ENCODE results near the gene USP9X.

USP9X gene

DNA sequence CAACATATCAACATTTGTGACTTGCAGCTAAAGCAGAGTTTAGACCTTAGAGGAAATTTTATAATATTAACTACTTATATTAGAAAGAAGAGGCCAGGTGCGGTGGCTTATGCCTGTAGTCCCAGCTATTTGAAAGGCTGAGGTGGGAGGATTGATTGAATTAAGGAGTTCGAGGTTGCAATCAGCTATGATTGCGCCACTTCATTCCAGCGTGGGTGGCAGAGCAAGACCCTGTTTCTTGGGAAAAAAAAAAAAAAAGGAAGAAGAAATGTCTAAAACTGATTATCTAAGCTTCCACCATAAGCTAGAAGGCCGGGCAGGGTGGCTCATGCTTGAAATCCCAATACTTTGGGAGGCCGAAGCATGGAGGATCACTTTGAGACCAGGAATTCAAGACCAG lies 42.0 kb upstream of the USP9X start:
- H4K20me1 ChIP-seq (ENCODE audit: insufficient read depth, low read length, poor library complexity, severe bottlenecking), result no peaks in the 10 kb centered on the region
- H3K9me3 ChIP-seq (ENCODE audit: insufficient read depth, low read depth, low read length), result no peaks in the 10 kb centered on the region
- no peaks in the 10 kb centered on the region for H3K27me3 ChIP-seq (ENCODE audit: insufficient read depth, low read length, poor library complexity, severe bottlenecking)
- H3K4me1 ChIP-seq (ENCODE audit: insufficient read depth, low read length, poor library complexity, severe bottlenecking), result no peaks in the 10 kb centered on the region
- no peaks in the 10 kb centered on the region for H3K9me2 ChIP-seq (replicated peaks; ENCODE audit: low read depth, low read length)
- H3K4me2 ChIP-seq (ENCODE audit: low read depth, low read length, poor library complexity, severe bottlenecking), result no peak overlapping the region
- no peak overlapping the region for H3K9ac ChIP-seq (ENCODE audit: low read depth, low read length, poor library complexity, severe bottlenecking)
- H3F3A ChIP-seq (ENCODE audit: low read depth), result no peaks in the 10 kb centered on the region
- no peak for TF ChIP-seq EZH2phosphoT487 (IDR thresholded peaks at IDR 0.05; ENCODE audit: borderline replicate concordance)
- TF ChIP-seq, protein P1, sequence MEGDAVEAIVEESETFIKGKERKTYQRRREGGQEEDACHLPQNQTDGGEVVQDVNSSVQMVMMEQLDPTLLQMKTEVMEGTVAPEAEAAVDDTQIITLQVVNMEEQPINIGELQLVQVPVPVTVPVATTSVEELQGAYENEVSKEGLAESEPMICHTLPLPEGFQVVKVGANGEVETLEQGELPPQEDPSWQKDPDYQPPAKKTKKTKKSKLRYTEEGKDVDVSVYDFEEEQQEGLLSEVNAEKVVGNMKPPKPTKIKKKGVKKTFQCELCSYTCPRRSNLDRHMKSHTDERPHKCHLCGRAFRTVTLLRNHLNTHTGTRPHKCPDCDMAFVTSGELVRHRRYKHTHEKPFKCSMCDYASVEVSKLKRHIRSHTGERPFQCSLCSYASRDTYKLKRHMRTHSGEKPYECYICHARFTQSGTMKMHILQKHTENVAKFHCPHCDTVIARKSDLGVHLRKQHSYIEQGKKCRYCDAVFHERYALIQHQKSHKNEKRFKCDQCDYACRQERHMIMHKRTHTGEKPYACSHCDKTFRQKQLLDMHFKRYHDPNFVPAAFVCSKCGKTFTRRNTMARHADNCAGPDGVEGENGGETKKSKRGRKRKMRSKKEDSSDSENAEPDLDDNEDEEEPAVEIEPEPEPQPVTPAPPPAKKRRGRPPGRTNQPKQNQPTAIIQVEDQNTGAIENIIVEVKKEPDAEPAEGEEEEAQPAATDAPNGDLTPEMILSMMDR (conservative IDR thresholded peaks at IDR 0.05; ENCODE audit: low read length), result no peak
- no peak overlapping the region for H3K4me3 ChIP-seq (ENCODE audit: low read length, poor library complexity, severe bottlenecking)
- no peak overlapping the region for H2AFZ ChIP-seq (ENCODE audit: low read length)
- H3K36me3 ChIP-seq (ENCODE audit: insufficient read depth, low read length), result no peaks in the 10 kb centered on the region
- H3K79me2 ChIP-seq (ENCODE audit: insufficient read depth, low read length), result no peaks in the 10 kb centered on the region

DNA sequence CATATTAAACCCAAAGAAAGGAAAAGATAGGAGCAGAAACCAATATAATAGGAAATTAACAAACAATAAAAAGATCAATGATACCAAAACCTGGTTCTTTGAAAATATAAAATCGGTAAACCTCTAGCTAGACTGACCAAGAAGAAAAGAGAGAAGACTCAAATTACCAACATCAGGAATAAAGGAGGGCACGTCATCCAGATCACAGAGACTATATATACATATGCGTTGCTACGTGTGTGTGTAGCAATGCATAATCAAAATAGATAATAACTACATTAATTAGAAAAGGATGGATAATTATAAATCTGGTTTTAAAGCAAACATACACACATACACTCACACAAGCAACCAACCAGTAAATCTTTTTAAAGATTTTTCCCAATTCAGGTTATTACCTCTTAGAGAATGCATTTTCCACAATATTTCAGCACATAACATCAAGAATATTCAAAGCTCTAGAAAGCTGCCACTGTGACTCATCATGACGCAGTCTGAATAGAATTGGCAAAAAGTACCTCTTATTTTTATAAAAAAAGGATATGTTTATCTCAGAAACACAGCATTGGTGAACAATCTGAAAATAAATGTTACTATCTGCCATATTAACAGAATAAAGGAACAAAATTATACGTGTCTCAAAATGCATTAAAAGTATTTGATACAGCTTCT lies 41.4 kb upstream of the USP9X start:
- no peaks in the 10 kb centered on the region for H3K36me3 ChIP-seq (ENCODE audit: insufficient read depth, low read length)

DNA sequence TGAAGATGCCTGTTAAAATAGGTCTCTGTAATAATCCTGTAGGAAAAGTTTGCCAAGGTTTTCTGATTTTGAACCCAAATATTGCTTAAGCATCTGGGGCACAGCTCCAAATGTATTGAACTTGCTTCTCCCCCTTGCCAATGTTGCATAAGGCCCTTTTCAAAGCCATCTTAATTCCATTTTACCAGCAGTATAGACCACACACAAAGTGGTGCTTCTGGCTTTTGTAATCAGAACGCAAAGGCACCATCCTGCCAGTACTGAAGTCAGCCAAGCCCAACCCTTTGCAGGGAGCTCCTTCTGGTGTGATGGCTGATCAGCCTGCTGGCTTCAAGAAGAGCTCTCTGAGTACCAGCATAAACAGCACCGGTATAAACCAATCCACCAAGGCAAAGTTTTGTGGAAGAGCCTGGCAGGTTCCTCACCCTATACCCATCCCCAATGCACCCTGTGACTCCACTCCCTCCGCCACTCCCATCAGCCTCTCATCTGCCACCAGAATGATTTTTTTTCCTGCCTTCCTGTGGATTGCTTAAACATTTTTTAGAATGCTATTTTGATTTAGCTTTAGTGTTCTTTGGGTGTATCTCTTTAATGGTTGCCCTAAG lies 39.2 kb upstream of the USP9X start:
- H3K4me1 ChIP-seq (ENCODE audit: insufficient read depth, low read length, poor library complexity, severe bottlenecking), result no peaks in the 10 kb centered on the region
- no peak overlapping the region for H3K4me3 ChIP-seq (ENCODE audit: low read length, poor library complexity, severe bottlenecking)
- no peaks in the 10 kb centered on the region for H3K36me3 ChIP-seq (ENCODE audit: insufficient read depth, low read length)
- no peaks in the 10 kb centered on the region for H3K79me2 ChIP-seq (ENCODE audit: insufficient read depth, low read length)
- no peak overlapping the region for H3K9ac ChIP-seq (ENCODE audit: low read depth, low read length, poor library complexity, severe bottlenecking)
- no peaks in the 10 kb centered on the region for H3K27me3 ChIP-seq (ENCODE audit: insufficient read depth, low read length, poor library complexity, severe bottlenecking)
- H3K4me2 ChIP-seq (ENCODE audit: low read depth, low read length, poor library complexity, severe bottlenecking), result no peak overlapping the region
- no peaks in the 10 kb centered on the region for H4K20me1 ChIP-seq (ENCODE audit: insufficient read depth, low read length, poor library complexity, severe bottlenecking)
- no peaks in the 10 kb centered on the region for H3K9me3 ChIP-seq (ENCODE audit: insufficient read depth, low read depth, low read length)
- H3F3A ChIP-seq (ENCODE audit: low read depth), result no peaks in the 10 kb centered on the region
- no peak overlapping the region for H2AFZ ChIP-seq (ENCODE audit: low read length)
- no peaks in the 10 kb centered on the region for H3K9me2 ChIP-seq (replicated peaks; ENCODE audit: low read depth, low read length)
- TF ChIP-seq, protein P1 (conservative IDR thresholded peaks at IDR 0.05; ENCODE audit: low read length), result no peak
- no peak for TF ChIP-seq EZH2phosphoT487 (IDR thresholded peaks at IDR 0.05; ENCODE audit: borderline replicate concordance)

More for the DNA sequence above, 41.4 kb upstream of the USP9X start:
- Histone ChIP-seq H3K27me3 (ENCODE audit: insufficient read depth, low read length, poor library complexity, severe bottlenecking) (no peaks in the 10 kb centered on the region), H3K4me1 (ENCODE audit: insufficient read depth, low read length, poor library complexity, severe bottlenecking) (no peaks in the 10 kb centered on the region), H3K4me3 (ENCODE audit: low read length, poor library complexity, severe bottlenecking) (no peak overlapping the region), H3K9me3 (ENCODE audit: insufficient read depth, low read depth, low read length) (no peaks in the 10 kb centered on the region), H3F3A (ENCODE audit: low read depth) (no peaks in the 10 kb centered on the region), H3K79me2 (ENCODE audit: insufficient read depth, low read length) (no peaks in the 10 kb centered on the region), H4K20me1 (ENCODE audit: insufficient read depth, low read length, poor library complexity, severe bottlenecking) (no peaks in the 10 kb centered on the region), H3K4me2 (ENCODE audit: low read depth, low read length, poor library complexity, severe bottlenecking) (no peak overlapping the region), H3K9me2 (replicated peaks; ENCODE audit: low read depth, low read length) (no peaks in the 10 kb centered on the region), H3K9ac (ENCODE audit: low read depth, low read length, poor library complexity, severe bottlenecking) (no peak overlapping the region), H2AFZ (ENCODE audit: low read length) (no peak overlapping the region)
- TF ChIP-seq EZH2phosphoT487 (IDR thresholded peaks at IDR 0.05; ENCODE audit: borderline replicate concordance), result no peak
